NCI-H2081 treated with DMSO at 0.1 percent for 48 hours (cell line): ENCODE measurements around the gene SARS1.

Experiments used
- DNase-seq: peaks from one replicate; lab custom pipeline; 2025; lab: John Stamatoyannopoulos, UW

Gene SARS1

GRCh38 chr1:109249654-109250401 is 36.1 kb downstream of the SARS1 start:
- no peak for DNase-seq

GRCh38 chr1:109250454-109251276 is 36.9 kb downstream of the SARS1 start:
- DNase-seq = no peak

DNA sequence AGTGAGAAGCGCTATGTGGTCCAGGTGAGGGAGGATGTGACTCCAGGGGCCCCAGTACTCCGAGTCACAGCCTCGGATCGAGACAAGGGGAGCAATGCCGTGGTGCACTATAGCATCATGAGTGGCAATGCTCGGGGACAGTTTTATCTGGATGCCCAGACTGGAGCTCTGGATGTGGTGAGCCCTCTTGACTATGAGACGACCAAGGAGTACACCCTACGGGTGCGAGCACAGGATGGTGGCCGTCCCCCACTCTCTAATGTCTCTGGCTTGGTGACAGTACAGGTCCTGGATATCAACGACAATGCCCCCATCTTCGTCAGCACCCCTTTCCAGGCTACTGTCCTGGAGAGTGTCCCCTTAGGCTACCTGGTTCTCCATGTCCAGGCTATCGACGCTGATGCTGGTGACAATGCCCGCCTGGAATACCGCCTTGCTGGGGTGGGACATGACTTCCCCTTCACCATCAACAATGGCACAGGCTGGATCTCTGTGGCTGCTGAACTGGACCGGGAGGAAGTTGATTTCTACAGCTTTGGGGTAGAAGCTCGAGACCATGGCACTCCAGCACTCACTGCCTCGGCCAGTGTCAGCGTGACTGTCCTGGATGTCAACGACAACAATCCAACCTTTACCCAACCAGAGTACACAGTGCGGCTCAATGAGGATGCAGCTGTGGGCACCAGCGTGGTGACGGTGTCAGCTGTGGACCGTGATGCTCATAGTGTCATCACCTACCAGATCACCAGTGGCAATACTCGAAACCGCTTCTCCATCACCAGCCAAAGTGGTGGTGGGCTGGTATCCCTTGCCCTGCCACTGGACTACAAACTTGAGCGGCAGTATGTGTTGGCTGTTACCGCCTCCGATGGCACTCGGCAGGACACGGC is 37.8 kb downstream of the SARS1 start:
- DNase-seq = no peak

GRCh38 chr1:109252167-109252892 is 38.6 kb downstream of the SARS1 start:
- DNase-seq = no peak

- no peak for DNase-seq
Measured at GRCh38 chr1:109252893-109253802, 39.4 kb downstream of the SARS1 start.

DNA sequence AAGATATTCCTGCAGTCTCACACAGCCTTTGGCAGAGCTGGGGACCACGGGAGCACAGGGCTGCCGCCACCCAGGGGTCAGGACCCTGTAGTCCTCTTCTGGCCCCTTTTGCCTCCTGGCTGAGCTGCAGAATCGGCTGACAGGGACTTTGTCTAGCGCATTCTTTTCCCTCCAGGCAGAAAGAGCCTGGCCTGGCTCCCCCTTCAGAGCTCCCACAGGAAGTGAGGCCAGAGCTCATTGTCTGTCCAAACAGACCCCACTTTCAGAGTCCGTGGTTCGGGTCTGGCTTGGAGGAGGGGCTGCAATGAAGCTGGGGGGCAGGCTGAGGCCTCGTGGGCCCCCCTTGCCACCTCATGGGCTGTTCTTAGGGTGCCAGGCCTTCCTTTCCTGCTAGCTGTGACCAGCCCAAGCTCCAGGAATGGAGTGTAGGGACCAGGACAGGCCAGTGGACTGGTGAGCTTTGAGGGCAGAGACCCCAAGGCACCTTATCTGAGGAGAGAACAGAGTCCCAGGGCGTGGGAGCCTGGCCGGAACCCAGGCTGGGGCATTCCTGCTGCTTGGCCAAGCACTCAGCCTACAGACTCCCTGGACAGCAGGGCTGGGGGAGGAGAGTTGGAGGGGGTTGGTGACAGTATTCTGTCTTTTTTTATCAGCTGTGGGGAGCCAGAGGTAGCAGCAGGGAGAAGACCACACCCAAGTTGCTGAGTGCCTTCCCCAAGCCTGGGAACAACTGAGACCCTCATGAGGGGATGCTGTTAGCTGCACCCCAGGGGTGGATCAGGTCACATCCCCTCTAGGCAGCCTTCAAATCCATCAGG is 40.3 kb downstream of the SARS1 start:
- DNase-seq = no peak

GRCh38 chr1:109254621-109255096 is 40.9 kb downstream of the SARS1 start:
- DNase-seq = no peak

- no peak for DNase-seq
Measured at GRCh38 chr1:109255097-109255651, 41.5 kb downstream of the SARS1 start.

- DNase-seq = no peak
Measured at GRCh38 chr1:109255678-109256077, 42.0 kb downstream of the SARS1 start.

GRCh38 chr1:109256085-109256484 is 42.4 kb downstream of the SARS1 start:
- DNase-seq = no peak

DNA sequence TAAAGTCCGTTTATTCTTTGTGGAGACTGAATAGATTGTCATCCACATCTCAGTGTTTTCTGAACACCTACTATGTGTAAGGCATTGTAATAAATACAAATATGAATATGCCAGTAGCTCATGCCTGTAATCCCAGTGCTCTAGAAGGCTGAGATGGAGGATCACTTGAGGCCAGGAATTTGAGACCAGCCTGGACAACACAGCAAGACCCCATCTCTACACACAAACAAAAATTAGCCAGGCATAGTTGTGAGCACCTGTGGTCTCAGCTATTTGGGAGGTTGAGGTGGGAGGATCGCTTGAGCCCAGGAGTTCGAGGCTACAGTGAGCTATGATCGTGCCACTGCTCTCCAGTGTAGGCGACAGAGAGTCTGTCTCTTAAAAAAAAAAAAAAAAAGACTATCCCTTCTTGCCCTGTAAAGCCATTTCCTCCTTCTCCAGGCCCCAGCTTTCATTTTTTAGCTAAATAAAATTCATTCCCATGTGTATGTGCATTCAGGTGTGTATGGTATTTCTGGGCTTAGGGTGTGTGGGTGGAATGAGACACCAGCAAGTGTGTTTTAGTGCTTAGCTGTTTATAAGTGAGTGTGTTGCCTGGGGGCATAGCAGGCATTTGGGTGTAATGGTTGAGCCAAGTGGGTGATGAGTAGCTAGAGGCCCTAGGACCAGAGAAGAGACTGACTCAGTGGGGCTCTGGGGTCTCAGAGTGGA is 43.4 kb downstream of the SARS1 start:
- DNase-seq = no peak

- no peak for DNase-seq
Measured at GRCh38 chr1:109257682-109258421, 44.1 kb downstream of the SARS1 start.

- no peak for DNase-seq
Measured at GRCh38 chr1:109258481-109259466, 45.1 kb downstream of the SARS1 start.

GRCh38 chr1:109259674-109260557 is 46.2 kb downstream of the SARS1 start:
- DNase-seq = no peak

GRCh38 chr1:109261006-109261405 is 47.3 kb downstream of the SARS1 start:
- DNase-seq = no peak

DNA sequence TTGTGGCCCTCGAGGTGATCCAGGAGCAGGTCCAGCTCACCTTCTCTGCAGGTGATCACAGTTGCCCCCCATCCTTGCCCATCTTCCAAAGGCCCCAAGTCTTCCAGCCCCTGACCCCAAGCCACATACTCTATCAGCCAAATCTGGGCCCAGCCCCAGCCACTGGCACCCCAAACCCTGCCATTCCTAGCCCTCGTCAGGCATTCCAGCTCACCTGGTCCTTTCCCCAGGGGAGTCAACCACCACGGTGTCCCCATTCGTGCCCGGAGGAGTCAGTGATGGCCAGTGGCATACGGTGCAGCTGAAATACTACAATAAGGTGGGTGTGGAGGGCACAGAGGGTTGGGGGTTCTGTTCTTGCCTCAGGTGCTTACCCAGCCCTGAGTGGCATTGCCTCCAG is 47.9 kb downstream of the SARS1 start:
- no peak for DNase-seq
